Type B pancreatic cell (in vitro differentiated cells): ENCODE measurements around the gene RAB40C. TPM values are rescaled to one million over a fixed set of nuclear protein-coding genes. Genes with fewer than 3 reads are reported as not detected.
A peak's percentile ranks its signal among the peaks of the same experiment; 100 is the strongest.

Experiments used
- DNase-seq: peaks from one replicate; pipeline ENCODE4 v3.0.0; 2021; ENCODE audit warnings: mixed read lengths; ENCODE audit not compliant: unreplicated experiment; ENCODE audit errors: extremely low spot score
- H3K27ac Mint-ChIP-seq: 2 replicates; pipeline ENCODE4 v1.8.0; 2021; ENCODE audit warnings: mild to moderate bottlenecking, mixed read lengths
- H3K27me3 Mint-ChIP-seq: 2 replicates; pipeline ENCODE4 v1.8.0; 2021; ENCODE audit warnings: mixed read lengths
- H3K36me3 Mint-ChIP-seq: 2 replicates; pipeline ENCODE4 v1.8.0; 2021; ENCODE audit warnings: mixed read lengths
- H3K4me1 Mint-ChIP-seq: one replicate; pipeline ENCODE4 v1.8.0; 2021; ENCODE audit warnings: mixed read lengths; ENCODE audit not compliant: unreplicated experiment
- H3K4me3 Mint-ChIP-seq: 2 replicates; pipeline ENCODE4 v1.8.0; 2021; ENCODE audit warnings: mild to moderate bottlenecking, mixed read lengths
- H3K9me3 Mint-ChIP-seq: 2 replicates; pipeline ENCODE4 v1.8.0; 2021; ENCODE audit warnings: mixed read lengths
- CTCF ChIP-seq: fragments of 200-600 bp; sonication (generic); conservative IDR thresholded peaks from 2 replicates; pipeline ENCODE4 v1.5.0; 2021; ENCODE audit warnings: antibody characterized with exemption, mild to moderate bottlenecking
- total RNA-seq: library from RNA; stranded (reverse); gene quantifications from 2 replicates; pipeline ENCODE4 v1.2.1, GENCODE V29; 2021; ENCODE audit warnings: low replicate concordance

RAB40C gene
- total RNA-seq, 1 donor from 2014 or later: 26.5 TPM

DNA sequence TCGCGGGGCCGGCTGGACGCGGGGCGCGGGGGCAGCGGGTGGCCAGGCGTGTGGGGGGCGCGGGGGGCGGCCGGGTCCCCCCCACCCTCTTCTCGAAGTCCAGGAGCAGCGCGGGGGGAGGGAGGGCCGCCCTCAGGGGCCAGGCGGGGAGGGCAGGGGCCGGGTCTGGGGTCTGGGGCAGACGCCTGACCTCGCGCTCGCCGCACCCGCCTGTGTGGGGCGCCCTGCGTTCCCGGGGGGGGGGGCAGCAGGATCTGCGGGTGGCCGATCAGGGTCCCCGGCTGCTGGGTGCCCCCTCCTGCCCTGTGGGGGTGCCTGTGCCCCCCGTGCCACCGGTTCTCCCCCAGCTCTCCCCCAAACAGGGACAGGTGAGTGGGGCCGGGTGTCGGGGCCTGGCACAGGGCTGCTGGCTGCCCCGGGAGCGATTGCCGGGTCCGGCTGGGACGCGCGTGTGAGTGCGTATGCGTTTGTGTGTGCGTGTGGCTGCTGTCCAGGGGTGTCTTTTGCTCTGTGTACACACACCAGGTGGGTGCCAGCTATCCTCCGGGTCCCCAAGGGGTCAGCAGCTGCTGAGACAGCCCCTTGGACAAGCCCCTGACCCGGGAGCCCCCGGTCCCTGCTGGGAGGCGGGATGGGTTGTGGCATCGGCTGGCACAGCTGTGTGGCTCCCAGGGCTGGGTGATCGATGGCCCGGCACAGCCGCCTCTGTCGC, 29.0 kb upstream of the RAB40C start:
- Mint-ChIP-seq H3K36me3 (no peaks in the 10 kb centered on the region), H3K4me3 (no peak overlapping the region), H3K4me1 (peaks cover 6% of the 10 kb centered on the region), H3K27me3 (peaks cover 22% of the 10 kb centered on the region), H3K9me3 (no peaks in the 10 kb centered on the region), H3K27ac (no peak overlapping the region)
- TF ChIP-seq CTCF: no peak
- DNase-seq: no peak

DNA sequence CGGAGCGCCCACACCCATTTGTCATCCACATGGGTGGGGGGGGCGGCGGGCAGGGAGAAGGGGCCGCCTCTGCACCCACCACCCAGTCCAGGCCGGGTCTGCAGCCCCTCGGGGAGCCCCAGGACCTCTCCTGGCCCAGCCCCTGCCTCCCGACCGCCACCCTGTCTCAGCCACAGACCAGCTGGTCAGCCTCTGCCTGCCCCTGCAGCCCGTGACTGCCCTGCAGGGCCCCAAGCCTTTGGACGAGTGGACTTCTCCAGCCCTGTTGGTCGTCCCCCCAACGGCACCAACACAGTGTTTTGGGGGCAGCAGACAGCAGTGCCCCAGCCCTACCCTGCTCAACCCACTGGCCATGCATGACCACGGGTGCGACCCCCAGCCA, 28.5 kb upstream of the RAB40C start:
- Mint-ChIP-seq H3K27ac (no peak overlapping the region), H3K9me3 (no peaks in the 10 kb centered on the region), H3K27me3 (peaks cover 22% of the 10 kb centered on the region), H3K4me3 (no peak overlapping the region), H3K4me1 (peaks cover 6% of the 10 kb centered on the region), H3K36me3 (no peaks in the 10 kb centered on the region)
- TF ChIP-seq CTCF: no peak
- no peak for DNase-seq

- DNase-seq: no peak
- Mint-ChIP-seq H3K27me3 (peaks cover 22% of the 10 kb centered on the region), H3K4me3 (peak overlapping the region; percentile 34), H3K4me1 (peaks cover 6% of the 10 kb centered on the region), H3K27ac (no peak overlapping the region), H3K9me3 (no peaks in the 10 kb centered on the region), H3K36me3 (no peaks in the 10 kb centered on the region)
- TF ChIP-seq CTCF: no peak
These were observed 27.6 kb upstream of the RAB40C start for GRCh38 chr16:561957-562938.

GRCh38 chr16:563072-563644, 26.7 kb upstream of the RAB40C start:
- Mint-ChIP-seq H3K36me3 (no peaks in the 10 kb centered on the region), H3K27me3 (peaks cover 22% of the 10 kb centered on the region), H3K27ac (no peak overlapping the region), H3K4me1 (peaks cover 6% of the 10 kb centered on the region), H3K9me3 (no peaks in the 10 kb centered on the region), H3K4me3 (no peak overlapping the region)
- TF ChIP-seq CTCF: no peak
- DNase-seq: no peak

- peaks cover 13% of the 10 kb centered on the region for H3K27me3 Mint-ChIP-seq
- no peak for TF ChIP-seq CTCF
- H3K4me3 Mint-ChIP-seq: no peak overlapping the region
- no peaks in the 10 kb centered on the region for H3K36me3 Mint-ChIP-seq
- peaks cover 12% of the 10 kb centered on the region for H3K4me1 Mint-ChIP-seq
- no peaks in the 10 kb centered on the region for H3K9me3 Mint-ChIP-seq
- no peak for DNase-seq
- no peak overlapping the region for H3K27ac Mint-ChIP-seq
These were observed 25.0 kb upstream of the RAB40C start for GRCh38 chr16:564690-565418.
